H1 (cell line): Measurements from ENCODE around the gene EXOC1L.
"Not testable (repeated sequence)": the region's sequence is repeated elsewhere in the genome, so short reads cannot be mapped to it uniquely, and the experiment has no call there.

Source experiments
- ATF3 ChIP-seq: IDR thresholded peaks from 2 replicates; pipeline ENCODE4 v1.6.1; 2011; ENCODE audit warnings: low read depth, mild to moderate bottlenecking, low read length; ENCODE audit not compliant: insufficient read depth
- BCL11A ChIP-seq, 2 experiments: IDR thresholded peaks; one replicate each; pipeline ENCODE4 v1.6.1; 2011; ENCODE audit warnings: low read depth in 2 of 2, low read length in 2 of 2, mild to moderate bottlenecking in 2 of 2
- CBX5 ChIP-seq: fragments of 300-800, 300-1000 bp; sonication (generic); IDR thresholded peaks from 2 replicates; pipeline ENCODE4 v1.7.1; 2016; ENCODE audit warnings: antibody characterized with exemption, low read length, low read depth
- CEBPB ChIP-seq: IDR thresholded peaks from 2 replicates; pipeline ENCODE4 v1.6.1; 2012; ENCODE audit warnings: low read depth, low read length
- CREB1 ChIP-seq: IDR thresholded peaks from 2 replicates; pipeline ENCODE4 v1.6.1; 2012; ENCODE audit warnings: inconsistent platforms
- EP300 ChIP-seq, 2 experiments: IDR thresholded peaks; 1 replicate in 1 of 2; 2 replicates in 1 of 2; pipeline ENCODE4 v1.6.1; 2011 to 2012; ENCODE audit warnings: low read depth in 2 of 2, low read length in 2 of 2, mild to moderate bottlenecking in 2 of 2, borderline replicate concordance in 1 of 2, inconsistent platforms in 1 of 2, moderate library complexity in 1 of 2
- EZH2 ChIP-seq: fragments of 200-600 bp; sonication (generic); IDR thresholded peaks from 2 replicates; pipeline ENCODE4 v1.7.1; 2012; ENCODE audit warnings: low read depth, mild to moderate bottlenecking, moderate library complexity, low read length, inconsistent platforms; ENCODE audit not compliant: severe bottlenecking
- GABPA ChIP-seq: IDR thresholded peaks from 2 replicates; pipeline ENCODE4 v1.6.1; 2011; ENCODE audit warnings: mild to moderate bottlenecking, low read length, moderate library complexity, borderline replicate concordance; ENCODE audit not compliant: insufficient read depth
- HDAC2 ChIP-seq, 2 experiments: fragments of 300-600 bp in 1 of 2; sonication (generic) in 1 of 2; IDR thresholded peaks; 2 replicates each; pipeline ENCODE4 v1.6.1; 2011 to 2012; ENCODE audit warnings: low read depth in 2 of 2, low read length in 2 of 2, mild to moderate bottlenecking in 2 of 2, moderate library complexity in 2 of 2, borderline replicate concordance in 1 of 2, inconsistent platforms in 1 of 2
- MAFK ChIP-seq: IDR thresholded peaks from 2 replicates; pipeline ENCODE4 v1.6.1; 2012; ENCODE audit warnings: low read depth, mild to moderate bottlenecking, improper control_type of control experiment, low read length
- POLR2A ChIP-seq, 2 experiments: IDR thresholded peaks; 1 replicate in 1 of 2; 2 replicates in 1 of 2; pipeline ENCODE4 v1.6.1; 2011; ENCODE audit warnings: low read depth in 2 of 2, low read length in 2 of 2, mild to moderate bottlenecking in 2 of 2; ENCODE audit errors: control extremely low read depth in 1 of 2
- RAD21 ChIP-seq, 2 experiments: IDR thresholded peaks in 1 of 2; conservative IDR thresholded peaks in 1 of 2; 2 replicates each; pipeline ENCODE4 v1.6.1; 2011; ENCODE audit warnings: low read depth in 2 of 2, low read length in 2 of 2, improper control_type of control experiment in 1 of 2, inconsistent platforms in 1 of 2, mild to moderate bottlenecking in 1 of 2, moderate library complexity in 1 of 2
- RFX5 ChIP-seq: IDR thresholded peaks from 2 replicates; pipeline ENCODE4 v1.6.1; 2011; ENCODE audit warnings: low read depth, low read length, improper control_type of control experiment, borderline replicate concordance
- TF ChIP-seq, protein P1 (sequence below), 3 experiments: IDR thresholded peaks; 1 replicate in 2 of 3; 2 replicates in 1 of 3; pipeline versions ENCODE4 v1.5.1 to v1.6.1; 2011; ENCODE audit warnings: low read length in 3 of 3, mild to moderate bottlenecking in 3 of 3, inconsistent platforms in 2 of 3, low read depth in 1 of 3, moderate library complexity in 1 of 3; ENCODE audit not compliant: insufficient read depth in 1 of 3; ENCODE audit errors: control extremely low read depth in 1 of 3

GRCh38 chr4:55842312-55842711, 22.7 kb downstream of the EXOC1L start:
- TF ChIP-seq CEBPB; BCL11A (IDR thresholded peaks at IDR 0.05; ENCODE audit: low read depth in 2 of 2, low read length in 2 of 2); CREB1; POLR2A (IDR thresholded peaks at IDR 0.05; ENCODE audit: control extremely low read depth in 1 of 2, low read depth in 2 of 2, low read length in 2 of 2); EP300 (IDR thresholded peaks at IDR 0.05; ENCODE audit: borderline replicate concordance in 1 of 2, low read depth in 2 of 2, low read length in 2 of 2); RAD21 (IDR thresholded peaks at IDR 0.05 in 1 of 2, conservative IDR thresholded peaks at IDR 0.05 in 1 of 2; ENCODE audit: low read depth in 2 of 2, low read length in 2 of 2); ATF3; MAFK; CBX5; RFX5; HDAC2 (IDR thresholded peaks at IDR 0.05; ENCODE audit: borderline replicate concordance in 1 of 2, low read depth in 2 of 2, low read length in 2 of 2); EZH2; GABPA: not testable (repeated sequence)
- TF ChIP-seq, protein P1, sequence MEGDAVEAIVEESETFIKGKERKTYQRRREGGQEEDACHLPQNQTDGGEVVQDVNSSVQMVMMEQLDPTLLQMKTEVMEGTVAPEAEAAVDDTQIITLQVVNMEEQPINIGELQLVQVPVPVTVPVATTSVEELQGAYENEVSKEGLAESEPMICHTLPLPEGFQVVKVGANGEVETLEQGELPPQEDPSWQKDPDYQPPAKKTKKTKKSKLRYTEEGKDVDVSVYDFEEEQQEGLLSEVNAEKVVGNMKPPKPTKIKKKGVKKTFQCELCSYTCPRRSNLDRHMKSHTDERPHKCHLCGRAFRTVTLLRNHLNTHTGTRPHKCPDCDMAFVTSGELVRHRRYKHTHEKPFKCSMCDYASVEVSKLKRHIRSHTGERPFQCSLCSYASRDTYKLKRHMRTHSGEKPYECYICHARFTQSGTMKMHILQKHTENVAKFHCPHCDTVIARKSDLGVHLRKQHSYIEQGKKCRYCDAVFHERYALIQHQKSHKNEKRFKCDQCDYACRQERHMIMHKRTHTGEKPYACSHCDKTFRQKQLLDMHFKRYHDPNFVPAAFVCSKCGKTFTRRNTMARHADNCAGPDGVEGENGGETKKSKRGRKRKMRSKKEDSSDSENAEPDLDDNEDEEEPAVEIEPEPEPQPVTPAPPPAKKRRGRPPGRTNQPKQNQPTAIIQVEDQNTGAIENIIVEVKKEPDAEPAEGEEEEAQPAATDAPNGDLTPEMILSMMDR (IDR thresholded peaks at IDR 0.05; ENCODE audit: control extremely low read depth in 1 of 3, insufficient read depth in 1 of 3, low read depth in 1 of 3, low read length in 3 of 3) = not testable (repeated sequence)
